NCI-H1105 (cell line): Measurements from ENCODE around the gene SLC38A4.
"Not testable (repeated sequence)": the region's sequence is repeated elsewhere in the genome, so short reads cannot be mapped to it uniquely, and the experiment has no call there.

ENCODE experiments used
- DNase-seq: peaks from one replicate; lab custom pipeline; 2025; lab: John Stamatoyannopoulos, UW

SLC38A4 gene

DNA sequence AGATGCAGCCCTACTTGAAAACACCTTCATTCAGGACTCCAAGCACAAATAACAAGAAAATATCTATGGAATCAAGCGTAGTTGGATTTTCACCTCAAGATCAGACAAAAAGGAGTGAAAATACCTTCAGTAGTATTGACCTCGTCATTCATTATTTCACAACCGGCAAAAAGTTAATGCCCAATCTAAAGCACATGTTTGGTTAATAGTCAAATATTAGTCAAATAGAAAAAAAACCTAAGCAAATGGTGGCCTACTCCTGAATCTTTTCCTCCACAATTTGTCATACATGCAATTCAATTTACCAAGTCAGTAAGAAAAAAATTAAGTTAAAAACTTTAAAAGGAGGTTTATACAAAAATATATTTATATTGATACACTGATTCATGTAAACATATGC, 50.0 kb downstream of the SLC38A4 start:
- no peak for DNase-seq

DNA sequence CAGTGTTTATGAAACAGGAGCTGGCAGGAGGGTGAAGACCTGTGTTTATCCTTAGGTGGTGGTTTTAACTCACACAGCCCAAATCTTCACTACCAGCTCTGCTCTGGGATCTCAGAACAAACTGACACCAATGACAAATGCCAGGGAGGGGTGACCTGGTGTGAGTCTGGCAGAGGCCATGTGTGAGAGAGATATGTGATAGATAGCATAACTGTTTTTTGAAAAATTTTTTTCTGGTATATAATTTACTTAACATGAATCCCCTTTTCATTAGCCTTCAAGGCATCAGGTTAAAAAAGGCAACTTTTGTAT, 51.5 kb downstream of the SLC38A4 start:
- DNase-seq = no peak

DNA sequence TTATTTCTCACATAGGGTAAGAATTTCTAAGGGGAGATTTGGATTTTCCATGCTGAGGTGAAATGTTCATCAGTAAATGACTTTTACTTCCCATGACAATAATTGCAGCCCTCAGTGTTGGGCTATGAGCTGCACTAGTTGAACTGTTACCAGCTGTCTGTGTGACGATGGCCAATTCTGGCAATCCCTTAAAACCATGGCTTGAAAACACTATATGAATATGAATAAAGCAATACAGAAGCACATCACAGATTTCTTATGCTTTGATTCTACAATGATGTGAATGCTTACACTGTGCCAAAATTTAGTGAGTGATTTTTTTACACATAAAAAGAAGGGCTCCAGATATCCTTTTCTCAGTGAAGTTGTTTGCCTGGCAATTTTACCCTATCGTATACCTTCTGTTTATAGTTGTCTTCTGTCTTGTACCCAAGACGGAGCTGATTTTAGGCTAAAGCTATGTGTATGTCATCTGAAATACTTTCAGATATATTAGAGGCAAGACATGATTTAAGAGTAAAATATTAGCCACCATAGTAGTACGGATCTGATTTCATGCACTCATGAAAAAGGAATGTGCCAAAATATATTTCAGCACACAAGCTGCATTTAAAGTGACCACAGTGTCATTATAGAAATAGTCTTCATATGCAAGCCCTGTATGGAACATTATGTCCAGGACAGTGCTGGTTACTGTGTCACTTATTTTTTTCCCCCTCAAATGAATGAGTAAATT, 52.0 kb downstream of the SLC38A4 start:
- DNase-seq = no peak

DNA sequence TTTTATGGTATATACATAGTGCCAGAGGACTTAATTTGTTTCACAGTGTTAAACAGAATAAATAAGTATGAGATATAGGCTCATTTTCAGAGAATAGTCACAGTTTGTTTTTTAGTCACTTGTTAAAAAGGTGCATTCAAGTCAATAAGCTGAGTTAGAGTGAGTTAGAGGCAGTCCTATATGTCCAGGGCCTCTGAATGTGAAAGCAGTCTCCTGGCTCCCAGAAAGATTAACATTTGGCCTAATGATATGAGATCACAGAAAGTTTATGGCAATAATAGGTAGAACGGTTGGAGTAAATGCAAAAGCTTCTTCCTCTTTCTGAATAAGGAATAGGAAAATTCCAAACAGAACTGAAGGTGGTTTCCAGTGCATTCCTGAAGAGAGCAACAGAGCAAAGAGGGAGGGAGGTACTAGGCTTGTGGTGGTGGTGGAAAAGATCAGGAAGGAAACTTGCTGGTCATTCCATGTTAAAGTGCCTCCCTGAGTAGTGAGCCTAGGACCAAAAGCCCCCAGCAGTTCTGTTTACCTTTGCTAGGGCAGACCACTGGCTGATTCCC, 54.4 kb downstream of the SLC38A4 start:
- DNase-seq = no peak

DNA sequence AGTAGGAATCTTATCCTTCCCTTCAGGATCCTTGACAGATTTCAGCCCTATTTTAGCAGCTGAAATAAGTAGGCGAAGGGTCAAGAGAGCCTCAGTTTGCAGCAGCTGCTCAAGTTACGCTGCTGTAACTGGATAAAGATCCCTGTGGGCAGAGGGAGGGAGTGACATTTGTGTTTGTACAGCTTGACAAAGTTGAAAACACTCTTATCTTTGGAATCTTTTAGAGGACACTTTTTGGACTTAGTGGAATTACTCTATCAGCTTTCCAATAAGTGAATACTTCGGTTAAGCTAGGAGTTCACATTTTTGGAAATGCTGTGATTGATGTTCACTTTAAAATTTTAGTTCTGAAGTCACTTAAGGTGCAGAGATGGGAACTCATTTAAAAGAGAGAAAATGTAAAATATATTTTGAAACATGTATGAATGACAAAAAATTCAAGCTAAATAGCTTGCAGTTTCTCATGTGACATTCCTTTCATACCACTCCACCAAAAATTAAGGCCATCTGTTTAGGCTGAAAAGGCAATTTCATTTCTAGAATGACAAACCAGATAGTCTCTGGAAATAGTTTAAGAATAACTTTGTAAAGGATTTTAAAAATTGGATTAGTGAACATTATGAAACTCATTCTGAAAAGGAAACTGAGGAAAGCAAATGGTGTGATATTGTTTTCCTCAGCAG, 55.2 kb downstream of the SLC38A4 start:
- no peak for DNase-seq

DNA sequence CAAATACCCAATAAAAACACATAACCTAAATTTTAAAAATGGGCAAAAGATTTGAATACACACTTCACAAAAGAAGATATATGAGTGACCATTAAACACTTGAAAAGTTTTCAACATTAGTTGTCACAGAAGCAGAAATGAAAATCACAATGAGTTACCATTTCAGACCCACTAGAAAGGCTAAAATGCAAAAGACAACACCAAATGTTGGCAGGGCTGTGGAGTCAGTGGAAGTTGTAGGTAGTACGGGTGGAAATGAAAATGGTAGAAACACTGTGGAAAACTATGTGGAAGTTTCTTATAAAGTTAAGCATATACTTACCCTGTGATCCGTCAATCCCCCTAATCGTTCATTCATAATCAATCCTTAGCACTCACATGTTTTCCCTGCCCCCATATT, 61.8 kb downstream of the SLC38A4 start:
- DNase-seq = no peak

DNA sequence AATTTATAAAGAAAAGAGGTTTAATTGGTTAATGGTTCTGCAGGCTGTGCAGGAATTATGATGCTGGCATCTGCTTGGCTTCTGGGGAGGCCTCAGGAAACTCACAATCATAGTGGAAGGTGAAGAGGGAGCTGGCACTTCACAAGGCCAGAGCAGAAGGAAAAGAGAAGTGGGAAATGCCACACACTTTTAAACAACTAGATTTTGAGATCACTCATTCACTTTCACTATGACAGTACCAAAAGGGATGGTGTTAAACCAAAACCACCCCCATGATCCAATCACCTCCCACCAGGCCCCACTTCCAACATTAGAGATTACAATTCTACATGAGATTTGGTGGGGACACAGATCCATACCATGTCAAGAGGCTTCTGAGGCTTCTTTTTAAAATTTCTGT, 62.6 kb downstream of the SLC38A4 start:
- no peak for DNase-seq

DNA sequence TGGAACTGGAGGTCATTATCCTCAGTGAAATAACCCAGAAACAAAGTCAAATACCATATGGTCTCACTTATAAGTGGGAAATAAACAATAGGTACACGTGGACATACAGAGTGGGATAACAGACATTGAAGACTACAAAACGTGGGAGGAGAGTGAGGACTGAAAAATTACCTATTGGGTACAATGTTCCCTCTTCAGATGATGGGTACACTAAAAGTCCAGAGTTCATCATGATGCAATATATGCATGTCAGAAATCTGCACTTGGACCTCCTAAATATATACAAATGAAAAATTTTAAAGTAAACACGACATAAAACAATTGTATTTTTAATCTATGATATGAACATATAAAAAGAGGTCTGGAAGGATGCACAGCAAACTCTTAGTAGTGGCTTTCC, 71.2 kb downstream of the SLC38A4 start:
- DNase-seq = no peak

DNA sequence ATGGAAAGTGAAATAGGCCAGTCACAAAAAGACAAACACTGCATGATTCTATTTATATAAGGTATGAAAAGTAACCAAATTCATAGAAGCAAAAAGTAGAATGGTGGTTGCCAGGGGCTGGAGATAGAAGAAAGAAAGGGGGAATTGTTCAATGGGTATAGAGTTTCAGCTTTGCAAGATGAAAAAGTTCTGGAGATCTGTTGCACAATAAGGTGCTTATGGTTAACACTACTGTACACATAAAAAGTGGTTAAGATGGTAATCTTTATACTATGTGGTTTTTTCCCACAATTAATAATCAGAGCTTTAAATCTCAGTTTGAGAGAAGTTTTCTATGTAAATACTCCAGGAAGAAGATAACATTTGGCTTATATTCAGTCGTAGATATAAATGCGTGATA, 73.4 kb downstream of the SLC38A4 start:
- DNase-seq = no peak

DNA sequence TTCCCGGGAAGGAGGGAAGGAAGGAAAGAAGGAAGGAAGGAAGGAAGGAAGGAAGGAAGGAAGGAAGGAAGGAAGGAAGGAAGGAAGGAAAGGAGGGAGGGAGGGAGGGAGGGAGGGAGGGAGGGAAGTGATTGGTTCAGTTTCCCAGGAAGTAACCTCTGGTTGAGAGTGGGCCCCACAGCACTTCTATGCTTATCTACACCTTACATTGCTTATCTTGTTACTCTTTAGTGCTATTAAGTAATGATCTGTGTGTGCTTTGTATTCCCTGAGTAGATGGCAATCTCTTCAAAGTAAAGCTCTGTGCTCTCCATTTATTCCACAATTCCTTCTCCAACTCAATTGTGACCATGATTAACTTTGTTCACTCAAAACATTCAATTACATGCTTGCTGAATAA, 74.6 kb downstream of the SLC38A4 start:
- DNase-seq = no peak

DNA sequence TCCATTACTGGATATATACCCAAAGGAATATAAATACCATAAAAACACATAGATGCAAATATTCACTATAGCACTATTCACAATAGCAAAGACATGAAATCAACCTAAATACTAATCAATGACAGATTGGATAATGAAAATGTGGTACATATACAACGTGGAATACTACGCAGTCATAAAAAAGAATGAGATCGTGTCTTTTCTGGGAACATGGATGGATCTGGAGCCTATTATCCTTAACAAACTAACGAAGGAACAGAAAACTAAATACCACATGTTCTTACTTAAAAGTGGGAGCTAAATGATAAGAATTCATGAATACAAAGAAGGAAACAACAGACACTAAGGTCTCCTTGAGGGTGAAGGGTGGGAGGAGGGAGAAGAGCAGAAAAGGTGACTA, 76.5 kb downstream of the SLC38A4 start:
- DNase-seq = no peak

DNA sequence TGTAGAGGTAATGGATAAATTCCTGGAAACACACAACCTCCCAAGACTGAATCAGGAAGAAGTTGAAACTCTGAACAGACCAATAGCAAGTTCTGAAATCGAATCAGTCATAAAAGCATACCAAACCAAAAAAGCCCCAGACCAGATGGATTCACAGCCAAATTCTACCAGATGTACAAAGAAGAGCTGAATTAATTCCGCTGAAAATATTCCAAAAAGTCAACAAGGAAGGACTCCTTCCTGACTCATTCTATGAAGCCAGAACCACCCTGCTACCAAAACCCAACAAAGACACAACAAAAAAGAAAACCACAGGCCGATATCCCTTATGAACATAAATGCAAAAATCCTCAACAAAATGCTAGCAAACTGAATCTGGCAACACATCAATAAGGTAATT, 81.5 kb downstream of the SLC38A4 start:
- DNase-seq = no peak

DNA sequence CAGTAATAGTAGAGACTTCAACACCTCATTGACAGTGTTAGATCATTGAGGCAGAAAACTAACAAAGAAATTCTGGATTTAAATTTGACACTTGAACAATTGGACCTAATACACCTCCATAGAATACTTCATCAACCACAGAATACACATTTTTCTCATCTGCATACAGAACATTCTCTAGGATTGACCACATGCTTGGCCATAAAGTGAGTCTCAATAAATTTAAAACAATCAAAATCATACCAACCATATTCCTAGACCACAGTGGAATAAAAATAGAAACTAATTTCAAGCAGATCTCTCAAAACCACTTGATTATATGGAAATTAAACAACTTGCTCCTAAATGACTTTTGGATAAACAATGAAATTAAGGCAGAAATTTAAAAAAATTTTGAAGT, 82.3 kb downstream of the SLC38A4 start:
- DNase-seq = no peak

DNA sequence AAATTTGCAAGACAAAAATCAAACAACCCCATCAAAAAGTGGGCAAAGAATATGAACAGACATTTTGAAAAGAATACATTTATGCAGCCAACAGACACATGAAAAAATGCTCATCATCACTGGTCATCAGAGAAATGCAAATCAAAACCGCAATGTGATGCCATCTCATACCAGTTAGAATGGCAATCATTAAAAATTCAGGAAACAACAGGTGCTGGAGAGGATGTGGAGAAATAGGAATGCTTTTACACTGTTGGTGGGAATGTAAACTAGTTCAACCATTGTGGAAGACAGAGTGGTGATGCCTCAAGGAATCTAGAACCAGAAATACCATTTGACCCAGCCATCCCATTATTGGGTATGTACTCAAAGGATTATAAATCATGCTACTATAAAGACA, 83.5 kb downstream of the SLC38A4 start:
- DNase-seq = not testable (repeated sequence)

DNA sequence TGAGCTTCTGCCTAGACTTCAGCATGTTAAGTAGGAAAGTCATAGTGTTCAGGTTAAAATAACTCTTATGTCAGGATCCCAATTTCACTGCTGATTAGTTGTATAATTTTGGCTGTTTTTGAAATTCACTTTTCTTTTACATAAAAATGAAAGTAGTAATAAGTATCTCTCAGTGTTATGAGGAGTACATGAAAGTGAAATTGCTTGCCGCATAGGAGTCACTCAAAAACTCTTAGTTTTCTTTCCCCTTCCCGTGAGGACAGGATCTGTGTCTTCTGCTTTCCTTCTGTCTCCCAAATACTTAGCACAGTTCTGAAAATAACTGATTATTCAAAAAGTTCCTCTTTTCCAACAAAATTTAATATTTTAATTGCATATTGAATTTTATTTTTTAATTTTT, 100.5 kb downstream of the SLC38A4 start:
- no peak for DNase-seq

DNA sequence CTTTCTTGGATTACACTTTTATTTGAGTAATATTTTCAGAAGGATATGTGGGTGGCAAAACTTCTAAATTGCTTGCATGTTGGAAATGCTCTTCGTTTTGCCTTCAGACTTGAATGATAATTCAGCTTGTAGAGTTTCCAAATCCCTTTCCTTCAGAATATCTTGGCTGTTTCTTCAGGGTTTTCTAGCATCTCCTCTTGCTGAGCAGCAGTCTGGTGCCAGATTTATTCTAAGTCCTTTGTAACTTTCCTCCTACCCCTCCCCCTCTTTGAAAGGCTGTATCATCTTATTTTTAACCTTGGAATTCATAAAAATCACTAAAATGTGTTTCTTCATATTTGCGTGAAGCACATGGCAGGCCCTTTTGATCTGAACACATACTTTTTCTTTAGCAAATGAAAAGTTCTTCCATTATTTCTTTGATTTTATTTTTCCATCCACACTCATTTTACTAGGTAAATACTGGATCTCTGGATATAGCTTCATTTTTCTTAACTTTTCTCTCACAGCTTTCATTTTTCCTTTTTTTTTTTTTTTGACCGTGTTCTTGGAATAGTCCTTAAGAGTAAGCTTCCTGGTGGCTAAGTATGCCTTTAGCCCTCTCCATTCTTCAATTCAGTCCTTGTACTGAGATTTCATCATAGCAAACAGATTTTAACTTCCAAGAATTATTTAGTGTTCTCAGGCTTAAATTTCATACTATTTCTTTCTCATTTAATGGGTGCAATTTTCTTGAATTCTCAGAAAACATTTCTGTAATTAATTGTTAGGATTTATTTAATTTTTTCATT, 102.0 kb downstream of the SLC38A4 start:
- no peak for DNase-seq

DNA sequence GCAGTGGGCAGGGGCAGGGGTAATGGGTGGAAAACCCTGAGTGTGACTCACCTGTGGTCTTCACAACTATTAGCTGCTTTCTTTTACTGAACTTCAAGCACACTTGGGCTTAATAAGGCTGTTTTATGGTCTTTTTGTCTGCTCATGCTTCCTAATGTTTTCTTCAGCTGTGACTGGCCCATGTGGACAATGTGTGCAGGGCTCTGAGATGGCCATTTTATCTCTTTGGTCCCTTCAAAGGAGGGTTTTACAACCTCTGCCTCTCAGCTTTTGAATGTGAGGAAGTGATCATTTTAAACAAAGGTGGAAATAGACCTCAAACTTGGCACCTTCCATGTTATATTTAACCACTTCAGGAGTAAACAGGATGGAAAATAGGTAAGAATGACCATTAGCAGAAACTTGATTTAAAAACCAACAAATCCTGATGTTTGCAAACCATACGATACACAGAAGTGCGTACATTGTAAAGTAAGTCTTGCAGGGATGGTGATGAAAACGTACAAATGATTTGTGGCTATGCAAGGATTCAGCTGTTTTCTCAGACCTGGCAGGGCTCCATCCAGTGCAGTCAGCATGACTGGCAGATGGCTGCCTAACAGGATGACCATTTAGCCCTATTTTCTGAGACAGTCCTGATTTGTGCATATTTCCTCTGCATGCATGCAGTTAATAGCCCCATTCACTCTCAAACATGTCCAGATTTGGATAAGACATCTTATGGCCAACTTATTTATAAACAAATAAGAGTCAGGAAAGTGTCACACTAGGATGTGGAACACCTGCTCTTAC, 103.2 kb downstream of the SLC38A4 start:
- DNase-seq = no peak

DNA sequence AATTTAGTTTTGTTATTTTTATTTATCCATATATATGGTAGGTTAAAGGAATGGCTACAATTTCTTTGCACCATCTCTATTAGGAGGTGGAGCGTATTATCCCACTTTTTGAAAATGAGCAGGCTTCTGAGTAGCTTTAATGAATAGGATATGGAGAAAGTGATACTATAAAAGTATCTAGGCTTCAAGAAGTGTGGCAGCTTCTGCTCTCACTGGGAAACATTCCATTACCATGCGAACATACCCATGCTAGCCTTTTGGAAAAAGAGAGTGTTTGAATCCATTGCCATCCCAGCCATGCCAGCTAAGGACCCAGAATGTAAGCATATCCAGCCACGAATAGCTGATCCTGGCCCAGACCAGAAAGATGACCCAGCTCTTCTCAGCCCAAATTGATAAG, 107.3 kb downstream of the SLC38A4 start:
- no peak for DNase-seq

DNA sequence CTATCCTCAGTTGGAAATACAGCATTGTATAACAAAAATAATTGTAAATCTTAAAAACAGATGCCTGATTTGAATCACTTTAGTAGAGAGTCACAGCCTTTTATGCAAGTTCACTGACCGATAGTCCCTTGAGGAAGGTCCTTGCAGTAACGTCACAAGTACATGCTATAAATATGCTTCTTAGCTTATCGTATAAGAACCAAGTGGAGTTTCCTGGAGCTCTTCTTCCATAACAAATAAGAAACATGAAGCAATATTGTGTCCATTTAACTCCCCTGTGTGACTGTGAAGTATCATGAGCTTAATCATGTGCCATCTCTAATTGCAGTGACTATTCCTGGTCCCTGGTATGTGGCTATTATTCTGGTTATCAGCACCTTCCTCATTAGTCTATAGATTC, 107.9 kb downstream of the SLC38A4 start:
- DNase-seq = no peak

DNA sequence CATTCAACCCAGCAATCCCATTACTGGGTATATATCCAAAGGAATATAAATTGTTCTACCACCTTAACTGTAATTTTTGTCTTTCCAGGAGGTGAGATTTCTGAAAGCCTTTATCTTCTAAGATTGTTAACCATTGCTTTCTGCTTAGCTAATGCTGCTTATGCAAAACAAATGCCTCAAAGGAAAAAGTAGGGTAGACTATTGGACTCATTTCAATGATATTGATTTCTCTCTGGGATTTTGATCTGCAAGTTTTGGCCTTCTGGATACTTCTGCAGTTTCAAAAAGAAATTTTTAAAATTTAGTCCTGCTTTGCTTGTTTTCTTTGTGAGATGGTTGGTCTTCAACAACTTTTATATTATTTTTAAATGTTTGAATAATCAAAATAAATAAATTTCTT, 108.6 kb downstream of the SLC38A4 start:
- no peak for DNase-seq
